T-helper 2 cell treated with Interferon-gamma antibody and Interleukin-4, amounts not matched to agents 100 ng/mL and 5 ng/mL, for 36 hours (primary cell): ENCODE results near the gene ABHD8. TPM values are rescaled to one million over a fixed set of nuclear protein-coding genes. Genes with fewer than 3 reads are reported as not detected.

Experiments used
- intact Hi-C: fragments of 100-400 bp; cut with micrococcal nuclease; formaldehyde crosslinking; loops from one replicate; pipeline ENCODE4 v1.15.1; 2023
- total RNA-seq: library from RNA; stranded (reverse); gene quantifications from 2 replicates; pipeline ENCODE4 v1.2.3, GENCODE V29; 2022

Gene ABHD8
- total RNA-seq, 1 donor from 2014 or later, result 9.2 TPM

GRCh38 chr19:17323300-17323963, 20.2 kb upstream of the ABHD8 start:
- intact Hi-C loops, result no loop called here

- intact Hi-C loops, result no loop called here
Measured at GRCh38 chr19:17322854-17323253, 19.6 kb upstream of the ABHD8 start.

GRCh38 chr19:17321655-17322489, 18.6 kb upstream of the ABHD8 start:
- intact Hi-C loops, result no loop called here

GRCh38 chr19:17320435-17320834, 17.2 kb upstream of the ABHD8 start:
- intact Hi-C loops, result no loop called here

GRCh38 chr19:17319473-17320238, 16.4 kb upstream of the ABHD8 start:
- intact Hi-C loops, result no loop called here

- intact Hi-C loops, result no loop called here
Measured at GRCh38 chr19:17318966-17319365, 15.7 kb upstream of the ABHD8 start.

GRCh38 chr19:17314007-17314593, 10.9 kb upstream of the ABHD8 start:
- intact Hi-C loops, result no loop called here

GRCh38 chr19:17312189-17313113, 9.2 kb upstream of the ABHD8 start:
- intact Hi-C loops, result no loop called here

GRCh38 chr19:17311455-17312188, 8.4 kb upstream of the ABHD8 start:
- intact Hi-C loops, result no loop called here

GRCh38 chr19:17309965-17310461, 6.8 kb upstream of the ABHD8 start:
- intact Hi-C loops, result loop anchor here (1.0 to 2.0 kb wide), 4 partner anchors 17 to 109 kb away; partner anchors contain the start of genes BABAM1 and GTPBP3

- intact Hi-C loops, result loop anchor here (1.0 to 2.0 kb wide), 4 partner anchors 17 to 110 kb away; partner anchors contain the start of genes BABAM1 and GTPBP3
Measured at GRCh38 chr19:17309198-17309964, 6.2 kb upstream of the ABHD8 start, which contains the start of gene DDA1. TSS of gene DDA1 (plus strand) at chr19:17309563. CDS start at chr19:17309655, 92 bp downstream.

- intact Hi-C loops, result loop anchor here (2.0 kb wide), 1 partner anchor 15 kb away; no protein-coding TSS in a partner anchor
Measured at GRCh38 chr19:17307876-17308377, 4.7 kb upstream of the ABHD8 start.

GRCh38 chr19:17306285-17306714, 3.1 kb upstream of the ABHD8 start:
- intact Hi-C loops, result no loop called here

GRCh38 chr19:17305517-17306284, 2.5 kb upstream of the ABHD8 start, which contains the start of gene MRPL34:
TSS of gene MRPL34 (plus strand) at chr19:17305872. CDS start at chr19:17305893, 21 bp downstream.
- intact Hi-C loops, result loop anchor here (1.0 kb wide), 1 partner anchor 38 kb away; the partner anchor contains the start of gene BABAM1

GRCh38 chr19:17305216-17305516, 1.9 kb upstream of the ABHD8 start:
- intact Hi-C loops, result loop anchor here (1.0 kb wide), 1 partner anchor 38 kb away; the partner anchor contains the start of gene BABAM1

- intact Hi-C loops, result loop anchor here (1.0 kb wide), 1 partner anchor 37 kb away; the partner anchor contains the start of gene BABAM1
Measured at GRCh38 chr19:17304386-17305215, 1.4 kb upstream of the ABHD8 start.
